ENCODE data around the gene CORIN. TPM values are rescaled to one million over a fixed set of nuclear protein-coding genes. Genes with fewer than 3 reads are reported as not detected.

The CORIN gene
- total RNA-seq, 2 donors from 2014 or later: 0.15 to 0.50 TPM

GRCh38 chr4:47718696-47719095 is 119.2 kb downstream of the CORIN start:
- no peaks in the 10 kb centered on the region for H3K4me1 ChIP-seq
- H3K9ac ChIP-seq (ENCODE audit: low read depth in 2 of 2, low read length in 2 of 2): no peak overlapping the region
- no peak overlapping the region for H3K27ac ChIP-seq
- intact Hi-C loops (cut with DNase I): no loop called here
- H3K36me3 ChIP-seq: no peaks in the 10 kb centered on the region
- H3K27me3 ChIP-seq: no peaks in the 10 kb centered on the region
- TF ChIP-seq, protein P1, sequence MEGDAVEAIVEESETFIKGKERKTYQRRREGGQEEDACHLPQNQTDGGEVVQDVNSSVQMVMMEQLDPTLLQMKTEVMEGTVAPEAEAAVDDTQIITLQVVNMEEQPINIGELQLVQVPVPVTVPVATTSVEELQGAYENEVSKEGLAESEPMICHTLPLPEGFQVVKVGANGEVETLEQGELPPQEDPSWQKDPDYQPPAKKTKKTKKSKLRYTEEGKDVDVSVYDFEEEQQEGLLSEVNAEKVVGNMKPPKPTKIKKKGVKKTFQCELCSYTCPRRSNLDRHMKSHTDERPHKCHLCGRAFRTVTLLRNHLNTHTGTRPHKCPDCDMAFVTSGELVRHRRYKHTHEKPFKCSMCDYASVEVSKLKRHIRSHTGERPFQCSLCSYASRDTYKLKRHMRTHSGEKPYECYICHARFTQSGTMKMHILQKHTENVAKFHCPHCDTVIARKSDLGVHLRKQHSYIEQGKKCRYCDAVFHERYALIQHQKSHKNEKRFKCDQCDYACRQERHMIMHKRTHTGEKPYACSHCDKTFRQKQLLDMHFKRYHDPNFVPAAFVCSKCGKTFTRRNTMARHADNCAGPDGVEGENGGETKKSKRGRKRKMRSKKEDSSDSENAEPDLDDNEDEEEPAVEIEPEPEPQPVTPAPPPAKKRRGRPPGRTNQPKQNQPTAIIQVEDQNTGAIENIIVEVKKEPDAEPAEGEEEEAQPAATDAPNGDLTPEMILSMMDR (IDR thresholded peaks at IDR 0.05): no peak
- no peaks in the 10 kb centered on the region for H3K9me3 ChIP-seq
- no peak for DNase-seq
- H3K4me3 ChIP-seq: no peak overlapping the region

GRCh38 chr4:47717188-47717587 is 120.7 kb downstream of the CORIN start:
- H3K4me3 ChIP-seq: no peak overlapping the region
- TF ChIP-seq, protein P1 (IDR thresholded peaks at IDR 0.05): no peak
- intact Hi-C loops (cut with DNase I): no loop called here
- H3K27me3 ChIP-seq: no peaks in the 10 kb centered on the region
- H3K36me3 ChIP-seq: no peaks in the 10 kb centered on the region
- no peak overlapping the region for H3K9ac ChIP-seq (ENCODE audit: low read depth in 2 of 2, low read length in 2 of 2)
- H3K9me3 ChIP-seq: no peaks in the 10 kb centered on the region
- DNase-seq: no peak
- H3K4me1 ChIP-seq: no peaks in the 10 kb centered on the region
- no peak overlapping the region for H3K27ac ChIP-seq

GRCh38 chr4:47715716-47716416 is 122.0 kb downstream of the CORIN start:
- H3K27me3 ChIP-seq: no peaks in the 10 kb centered on the region
- H3K4me1 ChIP-seq: no peaks in the 10 kb centered on the region
- TF ChIP-seq, protein P1 (IDR thresholded peaks at IDR 0.05): no peak
- H3K27ac ChIP-seq: no peak overlapping the region
- H3K9me3 ChIP-seq: no peaks in the 10 kb centered on the region
- H3K36me3 ChIP-seq: no peaks in the 10 kb centered on the region
- intact Hi-C loops (cut with DNase I): no loop called here
- H3K9ac ChIP-seq (ENCODE audit: low read depth in 2 of 2, low read length in 2 of 2): no peak overlapping the region
- no peak overlapping the region for H3K4me3 ChIP-seq
- DNase-seq: no peak

DNA sequence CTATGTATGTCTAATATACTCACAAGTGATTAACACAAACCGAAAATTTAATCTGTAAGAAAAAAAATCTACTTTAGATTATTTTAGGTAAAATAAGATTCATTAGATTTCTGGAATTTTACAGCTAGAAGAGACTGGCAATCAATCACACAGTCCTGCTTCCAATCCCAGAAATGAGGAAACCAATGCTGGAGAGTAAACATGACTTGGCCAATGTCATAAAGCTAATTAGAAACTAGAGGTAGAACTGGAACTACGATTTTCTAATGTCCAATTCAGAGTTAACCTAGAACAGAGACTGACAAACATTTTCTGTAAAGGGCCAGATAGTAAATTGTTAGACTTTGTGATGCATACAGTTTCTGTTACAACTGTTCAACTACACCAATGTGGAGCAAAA is 123.6 kb downstream of the CORIN start:
- H3K27ac ChIP-seq: no peak overlapping the region
- no peaks in the 10 kb centered on the region for H3K4me1 ChIP-seq
- intact Hi-C loops (cut with DNase I): no loop called here
- DNase-seq: no peak
- H3K36me3 ChIP-seq: no peaks in the 10 kb centered on the region
- H3K27me3 ChIP-seq: no peaks in the 10 kb centered on the region
- no peak overlapping the region for H3K4me3 ChIP-seq
- H3K9me3 ChIP-seq: no peaks in the 10 kb centered on the region
- H3K9ac ChIP-seq (ENCODE audit: low read depth in 2 of 2, low read length in 2 of 2): no peak overlapping the region
- TF ChIP-seq, protein P1 (IDR thresholded peaks at IDR 0.05): no peak

GRCh38 chr4:47713129-47713834 is 124.6 kb downstream of the CORIN start:
- no peak overlapping the region for H3K27ac ChIP-seq
- no peak overlapping the region for H3K4me3 ChIP-seq
- intact Hi-C loops (cut with DNase I): no loop called here
- no peaks in the 10 kb centered on the region for H3K27me3 ChIP-seq
- H3K36me3 ChIP-seq: no peaks in the 10 kb centered on the region
- H3K9ac ChIP-seq (ENCODE audit: low read depth in 2 of 2, low read length in 2 of 2): no peak overlapping the region
- DNase-seq: no peak
- TF ChIP-seq, protein P1 (IDR thresholded peaks at IDR 0.05): no peak
- H3K4me1 ChIP-seq: no peaks in the 10 kb centered on the region
- H3K9me3 ChIP-seq: no peaks in the 10 kb centered on the region

Measured in colonic mucosa (tissue), 4 donors.